Endothelial cell of umbilical vein (primary cell): ENCODE results near the gene MYMX.

ENCODE experiments used
- CTCF ChIP-seq, 2 donors: IDR thresholded peaks; 1 replicate in 1 of 2; 2 replicates in 1 of 2; pipeline ENCODE4 v1.5.1; 2011; ENCODE audit warnings: low read length in 2 of 2, mild to moderate bottlenecking in 2 of 2, moderate library complexity in 2 of 2, control low read depth in 1 of 2, inconsistent platforms in 1 of 2, low read depth in 1 of 2; ENCODE audit not compliant: insufficient read depth in 1 of 2; ENCODE audit errors: extremely low read depth in 1 of 2
- EZH2 ChIP-seq: IDR thresholded peaks from 2 replicates; pipeline ENCODE4 v1.6.1; 2012; ENCODE audit warnings: borderline replicate concordance, low read depth, mild to moderate bottlenecking, moderate library complexity, low read length, inconsistent platforms; ENCODE audit not compliant: severe bottlenecking

- TF ChIP-seq CTCF (IDR thresholded peaks at IDR 0.05; ENCODE audit: extremely low read depth in 1 of 2, insufficient read depth in 1 of 2, low read depth in 1 of 2, low read length in 2 of 2): no peak
- TF ChIP-seq EZH2: no peak
These were observed 18.5 kb downstream of the MYMX start for GRCh38 chr6:44235269-44235668.
